Osteoblast (primary cell): Measurements from ENCODE around the gene TARM1. TPM values are rescaled to one million over a fixed set of nuclear protein-coding genes. Genes with fewer than 3 reads are reported as not detected.

Source experiments
- DNase-seq: peaks from one replicate; pipeline ENCODE4 v3.0.0; 2011; ENCODE audit warnings: low spot score, mixed read lengths; ENCODE audit not compliant: insufficient read length; ENCODE audit errors: missing footprints
- H2AFZ ChIP-seq: 2 replicates; pipeline ENCODE4 v1.6.0; 2011; ENCODE audit warnings: mild to moderate bottlenecking, low read length
- H3K27ac ChIP-seq: 2 replicates; pipeline ENCODE4 v1.5.1; 2011; ENCODE audit warnings: mild to moderate bottlenecking, low read depth, low read length, moderate library complexity
- H3K27me3 ChIP-seq: 2 replicates; pipeline ENCODE4 v1.6.0; 2012; ENCODE audit warnings: mild to moderate bottlenecking, control low read depth, inconsistent platforms, low read length, moderate library complexity; ENCODE audit not compliant: insufficient read depth
- H3K36me3 ChIP-seq: 2 replicates; pipeline ENCODE4 v1.5.1; 2011; ENCODE audit warnings: mild to moderate bottlenecking, low read length, control low read depth, moderate library complexity; ENCODE audit not compliant: insufficient read depth
- H3K4me1 ChIP-seq: 2 replicates; pipeline ENCODE4 v1.5.1; 2011; ENCODE audit warnings: mild to moderate bottlenecking, low read length, control low read depth, moderate library complexity; ENCODE audit not compliant: insufficient read depth
- H3K4me2 ChIP-seq: 2 replicates; pipeline ENCODE4 v1.6.0; 2011; ENCODE audit warnings: mild to moderate bottlenecking, low read length; ENCODE audit not compliant: insufficient read depth
- H3K4me3 ChIP-seq: fragments of 200-600 bp; sonication (generic); 3 replicates; pipeline ENCODE4 v1.5.1; 2012; ENCODE audit warnings: mild to moderate bottlenecking, low read length, inconsistent platforms; ENCODE audit not compliant: insufficient read depth
- H3K79me2 ChIP-seq: 2 replicates; pipeline ENCODE4 v1.6.0; 2012; ENCODE audit warnings: mild to moderate bottlenecking, low read length, control low read depth, inconsistent platforms; ENCODE audit not compliant: insufficient read depth
- H3K9me3 ChIP-seq: 2 replicates; pipeline ENCODE4 v1.5.1; 2011; ENCODE audit warnings: low read depth, low read length, control low read depth
- H4K20me1 ChIP-seq: 2 replicates; pipeline ENCODE4 v1.6.0; 2012; ENCODE audit warnings: mild to moderate bottlenecking, low read length, control low read depth; ENCODE audit not compliant: insufficient read depth
- total RNA-seq: library from RNA; depleted of rRNA; stranded (reverse); fragments of >200 nt; gene quantifications from 2 replicates; pipeline ENCODE4 v1.2.3, GENCODE V29; 2012
- TF ChIP-seq, protein P1 (sequence below): IDR thresholded peaks from 2 replicates; pipeline ENCODE4 v1.5.1; 2011; ENCODE audit warnings: mild to moderate bottlenecking, low read depth, low read length, moderate library complexity; ENCODE audit errors: extremely low read depth

The TARM1 gene
- total RNA-seq, 1 donor, result not detected

DNA sequence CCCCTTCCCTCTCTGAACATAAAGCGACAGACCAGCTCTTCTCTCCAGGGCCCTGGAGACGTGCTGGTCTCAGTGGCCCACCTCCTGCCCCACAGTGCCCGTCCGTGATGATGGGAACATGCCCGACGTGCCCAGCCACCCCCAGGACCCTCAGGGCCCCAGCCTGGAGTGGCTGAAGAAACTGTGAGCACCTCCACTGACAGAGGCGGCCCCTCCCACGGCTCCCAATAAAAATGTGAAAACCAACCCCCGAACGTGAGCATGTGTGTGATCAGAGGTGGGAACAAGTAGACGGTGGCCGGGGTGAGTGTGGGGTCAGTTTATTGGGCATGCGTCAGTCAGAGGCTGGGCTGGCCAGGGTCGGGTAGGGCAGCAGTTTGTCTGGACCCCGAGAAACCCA is 25.6 kb upstream of the TARM1 start:
- Histone ChIP-seq H3K4me2 (no peak overlapping the region), H2AFZ (no peak overlapping the region), H3K4me3 (no peak overlapping the region), H3K36me3 (peaks cover 44% of the 10 kb centered on the region), H4K20me1 (peaks cover 2% of the 10 kb centered on the region), H3K27ac (no peak overlapping the region), H3K79me2 (peaks cover 32% of the 10 kb centered on the region), H3K9me3 (no peaks in the 10 kb centered on the region), H3K4me1 (peaks cover 9% of the 10 kb centered on the region), H3K27me3 (no peaks in the 10 kb centered on the region)
- peak; percentile 21 for DNase-seq
- TF ChIP-seq, protein P1, sequence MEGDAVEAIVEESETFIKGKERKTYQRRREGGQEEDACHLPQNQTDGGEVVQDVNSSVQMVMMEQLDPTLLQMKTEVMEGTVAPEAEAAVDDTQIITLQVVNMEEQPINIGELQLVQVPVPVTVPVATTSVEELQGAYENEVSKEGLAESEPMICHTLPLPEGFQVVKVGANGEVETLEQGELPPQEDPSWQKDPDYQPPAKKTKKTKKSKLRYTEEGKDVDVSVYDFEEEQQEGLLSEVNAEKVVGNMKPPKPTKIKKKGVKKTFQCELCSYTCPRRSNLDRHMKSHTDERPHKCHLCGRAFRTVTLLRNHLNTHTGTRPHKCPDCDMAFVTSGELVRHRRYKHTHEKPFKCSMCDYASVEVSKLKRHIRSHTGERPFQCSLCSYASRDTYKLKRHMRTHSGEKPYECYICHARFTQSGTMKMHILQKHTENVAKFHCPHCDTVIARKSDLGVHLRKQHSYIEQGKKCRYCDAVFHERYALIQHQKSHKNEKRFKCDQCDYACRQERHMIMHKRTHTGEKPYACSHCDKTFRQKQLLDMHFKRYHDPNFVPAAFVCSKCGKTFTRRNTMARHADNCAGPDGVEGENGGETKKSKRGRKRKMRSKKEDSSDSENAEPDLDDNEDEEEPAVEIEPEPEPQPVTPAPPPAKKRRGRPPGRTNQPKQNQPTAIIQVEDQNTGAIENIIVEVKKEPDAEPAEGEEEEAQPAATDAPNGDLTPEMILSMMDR, result no peak

DNA sequence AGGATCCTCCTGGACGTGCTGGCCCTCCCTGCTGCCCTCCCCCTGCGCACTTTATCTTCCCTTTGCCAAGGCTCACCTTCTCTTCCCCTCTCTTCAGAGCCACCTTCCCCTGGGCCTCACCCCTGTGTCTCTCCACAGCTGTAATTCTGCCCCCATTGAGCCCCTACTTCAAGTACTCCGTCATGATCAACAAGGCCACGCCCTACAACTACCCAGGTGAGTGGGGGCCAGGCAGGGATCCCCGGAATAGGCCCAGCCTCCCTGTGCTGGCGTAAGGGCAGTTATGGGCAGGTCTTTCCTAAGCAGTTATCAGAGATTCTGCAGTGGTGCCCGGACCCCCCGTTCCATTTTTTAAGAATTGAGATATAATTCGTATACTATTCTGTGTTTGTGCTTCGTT is 24.6 kb upstream of the TARM1 start:
- Histone ChIP-seq H3K4me2 (no peak overlapping the region), H3K4me3 (no peak overlapping the region), H3K79me2 (peaks cover 32% of the 10 kb centered on the region), H4K20me1 (peaks cover 2% of the 10 kb centered on the region), H3K4me1 (peaks cover 9% of the 10 kb centered on the region), H3K27me3 (no peaks in the 10 kb centered on the region), H3K36me3 (peaks cover 41% of the 10 kb centered on the region), H3K27ac (no peak overlapping the region), H3K9me3 (no peaks in the 10 kb centered on the region), H2AFZ (no peak overlapping the region)
- TF ChIP-seq, protein P1, result no peak
- DNase-seq, result peak; percentile 44

- H3K4me1 ChIP-seq, result peaks cover 9% of the 10 kb centered on the region
- DNase-seq, result peak; percentile 91
- H4K20me1 ChIP-seq, result no peaks in the 10 kb centered on the region
- H3K27me3 ChIP-seq, result no peaks in the 10 kb centered on the region
- no peaks in the 10 kb centered on the region for H3K9me3 ChIP-seq
- H3K4me2 ChIP-seq, result no peak overlapping the region
- no peak overlapping the region for H3K27ac ChIP-seq
- no peak overlapping the region for H2AFZ ChIP-seq
- no peak overlapping the region for H3K4me3 ChIP-seq
- peaks cover 31% of the 10 kb centered on the region for H3K79me2 ChIP-seq
- TF ChIP-seq, protein P1, result no peak
- H3K36me3 ChIP-seq, result peaks cover 36% of the 10 kb centered on the region
Observed at GRCh38 chr19:54104998-54105715, 24.0 kb upstream of the TARM1 start.

GRCh38 chr19:54102421-54103169 is 21.4 kb upstream of the TARM1 start, which contains the start of gene NDUFA3:
NDUFA3 (plus strand) TSS chr19:54102855; CDS start chr19:54102879, 24 bp downstream.
- no peaks in the 10 kb centered on the region for H3K9me3 ChIP-seq
- peaks cover 9% of the 10 kb centered on the region for H3K4me1 ChIP-seq
- H3K4me2 ChIP-seq, result peak within 1 kb of the TSS; percentile 99
- peak within 1 kb of the TSS; percentile 79 for H3K27ac ChIP-seq
- H3K27me3 ChIP-seq, result no peaks in the 10 kb centered on the region
- peaks cover 14% of the 10 kb centered on the region for H3K36me3 ChIP-seq
- peak within 1 kb of the TSS; percentile 99 for H2AFZ ChIP-seq
- H4K20me1 ChIP-seq, result no peaks in the 10 kb centered on the region
- H3K79me2 ChIP-seq, result peaks cover 27% of the 10 kb centered on the region
- peak within 1 kb of the TSS; percentile 98 for H3K4me3 ChIP-seq
- peak; percentile 100 for DNase-seq
- TF ChIP-seq, protein P1, result no peak
